ENCODE measurements around the gene DCTN2. TPM values are rescaled to one million over a fixed set of nuclear protein-coding genes. Genes with fewer than 3 reads are reported as not detected.

Gene DCTN2
- polyA plus RNA-seq, 1 experiment, result 167 TPM

DNA sequence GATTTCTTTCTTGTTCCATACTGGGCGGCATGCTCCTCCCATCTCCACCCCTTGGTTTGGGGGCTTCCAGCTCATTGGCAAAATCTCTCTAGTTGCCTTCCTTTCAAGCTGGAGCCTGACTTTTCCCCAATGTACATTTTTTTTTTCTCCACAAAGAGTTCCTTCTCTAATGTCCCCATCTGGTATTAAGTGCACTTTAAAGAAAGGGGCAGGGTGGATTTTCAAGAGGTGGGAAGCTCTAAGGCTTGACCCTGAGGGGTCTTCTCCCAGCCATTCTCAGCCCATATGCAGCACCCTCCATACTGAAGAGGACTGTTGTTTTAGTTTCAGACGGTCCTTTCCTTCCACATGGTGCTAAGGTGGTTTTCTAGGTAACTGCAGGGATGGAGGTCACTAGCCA is 38.2 kb upstream of the DCTN2 start:
- no peak for DNase-seq (ENCODE audit: low read depth)
- Histone ChIP-seq H3K27me3 (ENCODE audit: control insufficient read depth, insufficient read depth, low read length) (peaks cover 1% of the 10 kb centered on the region; the same call in 1 of the 2 replicates), H3K4me3 (ENCODE audit: low read depth, low read length) (no peak overlapping the region), H3K36me3 (ENCODE audit: control insufficient read depth, insufficient read depth, low read length) (no peaks in the 10 kb centered on the region; the same call in 1 of the 2 replicates)
- TF ChIP-seq, protein P1, sequence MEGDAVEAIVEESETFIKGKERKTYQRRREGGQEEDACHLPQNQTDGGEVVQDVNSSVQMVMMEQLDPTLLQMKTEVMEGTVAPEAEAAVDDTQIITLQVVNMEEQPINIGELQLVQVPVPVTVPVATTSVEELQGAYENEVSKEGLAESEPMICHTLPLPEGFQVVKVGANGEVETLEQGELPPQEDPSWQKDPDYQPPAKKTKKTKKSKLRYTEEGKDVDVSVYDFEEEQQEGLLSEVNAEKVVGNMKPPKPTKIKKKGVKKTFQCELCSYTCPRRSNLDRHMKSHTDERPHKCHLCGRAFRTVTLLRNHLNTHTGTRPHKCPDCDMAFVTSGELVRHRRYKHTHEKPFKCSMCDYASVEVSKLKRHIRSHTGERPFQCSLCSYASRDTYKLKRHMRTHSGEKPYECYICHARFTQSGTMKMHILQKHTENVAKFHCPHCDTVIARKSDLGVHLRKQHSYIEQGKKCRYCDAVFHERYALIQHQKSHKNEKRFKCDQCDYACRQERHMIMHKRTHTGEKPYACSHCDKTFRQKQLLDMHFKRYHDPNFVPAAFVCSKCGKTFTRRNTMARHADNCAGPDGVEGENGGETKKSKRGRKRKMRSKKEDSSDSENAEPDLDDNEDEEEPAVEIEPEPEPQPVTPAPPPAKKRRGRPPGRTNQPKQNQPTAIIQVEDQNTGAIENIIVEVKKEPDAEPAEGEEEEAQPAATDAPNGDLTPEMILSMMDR (IDR thresholded peaks at IDR 0.05; ENCODE audit: insufficient read depth, low read depth, low read length), result no peak
- ChIA-PET POLR2A (no interaction called here), CTCF (interaction anchor here (0.8 to 8.4 kb wide), 9 partner anchors 8 to 126 kb away, joined by 3 to 257 read pairs (median 33); partner anchors contain the start of genes ARHGEF25 and B4GALNT1)

DNA sequence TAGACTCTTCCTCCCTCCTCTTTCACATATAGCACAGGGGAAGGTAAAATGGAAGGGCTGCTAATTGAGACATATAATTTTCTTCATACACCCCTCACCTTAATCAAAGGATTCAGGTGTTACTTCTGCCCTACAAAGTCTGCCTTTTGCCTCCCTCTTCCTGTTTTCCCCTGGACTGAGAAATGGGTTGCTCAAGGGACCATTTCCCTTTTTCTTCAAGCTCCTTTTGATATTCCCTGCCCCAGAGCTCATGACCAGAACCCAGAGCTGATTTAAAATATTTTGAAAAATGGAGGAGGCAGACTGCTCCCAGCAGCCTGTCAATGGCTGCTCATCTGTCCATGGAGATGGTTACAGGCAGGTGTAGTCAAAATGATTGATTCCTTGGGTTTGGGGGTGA is 37.7 kb upstream of the DCTN2 start:
- H3K27me3 ChIP-seq (ENCODE audit: control insufficient read depth, insufficient read depth, low read length), result peaks cover 1% of the 10 kb centered on the region; the same call in 1 of the 2 replicates
- H3K4me3 ChIP-seq (ENCODE audit: low read depth, low read length), result no peak overlapping the region
- CTCF ChIA-PET, result interaction anchor here (0.8 to 8.4 kb wide), 11 partner anchors 8 to 149 kb away, joined by 3 to 257 read pairs (median 21); partner anchors contain the start of genes ARHGEF25 and B4GALNT1
- no peak for DNase-seq (ENCODE audit: low read depth)
- TF ChIP-seq, protein P1 (IDR thresholded peaks at IDR 0.05; ENCODE audit: insufficient read depth, low read depth, low read length), result no peak
- no peaks in the 10 kb centered on the region; the same call in 1 of the 2 replicates for H3K36me3 ChIP-seq (ENCODE audit: control insufficient read depth, insufficient read depth, low read length)
- POLR2A ChIA-PET, result interaction anchor here (0.6 kb wide), 1 partner anchor 122 kb away, joined by 3 read pairs; no protein-coding TSS in a partner anchor

DNA sequence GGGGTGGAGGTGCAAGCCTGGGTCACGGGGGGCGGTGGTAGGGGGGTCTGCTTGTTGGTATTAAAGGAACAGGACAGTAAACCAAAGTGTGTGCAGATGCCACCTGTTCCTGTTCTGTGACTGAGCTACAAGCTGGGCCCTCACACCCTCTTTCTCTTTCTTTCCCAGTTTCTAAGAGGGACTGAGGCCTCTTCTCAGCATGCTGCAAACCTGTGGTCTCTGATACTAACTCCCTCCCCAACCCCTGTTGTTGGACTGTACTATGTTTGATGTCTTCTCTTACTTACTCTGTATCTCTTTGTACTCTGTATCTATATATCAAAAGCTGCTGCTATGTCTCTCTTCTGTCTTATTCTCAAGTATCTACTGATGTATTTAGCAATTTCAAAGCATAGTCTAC is 37.1 kb upstream of the DCTN2 start:
- Histone ChIP-seq H3K36me3 (ENCODE audit: control insufficient read depth, insufficient read depth, low read length) (no peaks in the 10 kb centered on the region; the same call in 1 of the 2 replicates), H3K27me3 (ENCODE audit: control insufficient read depth, insufficient read depth, low read length) (peaks cover 1% of the 10 kb centered on the region; the same call in 1 of the 2 replicates), H3K4me3 (ENCODE audit: low read depth, low read length) (no peak overlapping the region)
- ChIA-PET POLR2A (interaction anchor here (0.6 kb wide), 1 partner anchor 121 kb away, joined by 3 read pairs; no protein-coding TSS in a partner anchor), CTCF (interaction anchor here (0.7 to 8.4 kb wide), 19 partner anchors 9 to 188 kb away, joined by 3 to 257 read pairs (median 7); partner anchors contain the start of genes ARHGEF25, B4GALNT1, EEF1AKMT3 and GLI1)
- TF ChIP-seq, protein P1 (IDR thresholded peaks at IDR 0.05; ENCODE audit: insufficient read depth, low read depth, low read length), result no peak
- no peak for DNase-seq (ENCODE audit: low read depth)

DNA sequence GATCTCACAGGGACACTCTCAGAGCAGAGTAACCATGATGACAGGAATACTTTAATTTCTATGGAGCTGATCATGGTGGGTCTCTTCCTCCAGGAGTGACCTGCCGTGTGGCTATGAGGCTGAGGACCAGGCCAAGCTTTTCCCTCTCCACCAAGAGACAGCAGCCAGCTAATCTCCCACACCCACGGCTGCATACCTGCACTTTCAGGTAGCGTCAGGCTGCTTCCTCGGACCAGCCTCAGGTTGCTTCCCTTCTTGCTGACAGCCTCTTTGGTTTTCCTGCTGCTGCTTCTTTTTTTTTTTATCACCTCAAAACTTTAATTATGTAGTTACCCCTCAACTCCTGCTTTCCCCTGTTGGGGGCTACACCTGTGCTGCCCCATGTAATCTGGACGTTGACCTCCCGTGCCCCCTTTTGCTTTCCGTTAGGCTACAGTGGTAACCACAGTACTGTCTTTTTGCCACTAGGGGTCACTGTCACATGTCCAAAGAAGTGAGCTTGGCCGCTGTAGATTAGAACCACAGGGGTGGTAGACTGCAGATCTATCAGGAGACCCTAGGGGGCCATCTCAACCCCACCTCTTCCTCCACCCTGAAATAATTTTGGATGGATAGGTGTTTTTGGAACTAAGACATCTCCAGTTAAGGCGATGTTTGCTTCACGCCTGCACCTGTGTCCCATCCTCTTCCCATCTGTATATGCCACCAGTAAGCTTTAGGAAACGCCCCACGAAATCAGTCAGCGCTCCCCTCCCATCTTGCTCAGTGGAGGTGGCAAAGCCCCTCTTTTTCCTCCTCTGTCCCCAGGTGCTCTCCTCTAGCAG is 36.2 kb upstream of the DCTN2 start:
- peaks cover 1% of the 10 kb centered on the region; the same call in 1 of the 2 replicates for H3K27me3 ChIP-seq (ENCODE audit: control insufficient read depth, insufficient read depth, low read length)

More for the DNA sequence above, 36.2 kb upstream of the DCTN2 start:
- no peak for DNase-seq (ENCODE audit: low read depth)
- POLR2A ChIA-PET, result interaction anchor here (1.0 kb wide), 1 partner anchor 36 kb away, joined by 3 read pairs; no protein-coding TSS in a partner anchor
- H3K36me3 ChIP-seq (ENCODE audit: control insufficient read depth, insufficient read depth, low read length), result no peaks in the 10 kb centered on the region; the same call in 1 of the 2 replicates
- TF ChIP-seq, protein P1 (IDR thresholded peaks at IDR 0.05; ENCODE audit: insufficient read depth, low read depth, low read length), result peak; percentile 88
- CTCF ChIA-PET, result interaction anchor here (0.6 to 8.4 kb wide), 28 partner anchors 10 to 426 kb away, joined by 3 to 257 read pairs (median 6); partner anchors contain the start of genes AGAP2, ARHGEF25, B4GALNT1 and EEF1AKMT3
- no peak overlapping the region for H3K4me3 ChIP-seq (ENCODE audit: low read depth, low read length)

Measured in BJ (cell line).